Erythroblast (primary cell): ENCODE results near the gene DNAJC1.
A peak's percentile ranks its signal among the peaks of the same experiment; 100 is the strongest.

Experiments used
- DNase-seq, 2 experiments: peaks; one replicate each; lab custom pipeline; 2025; lab: John Stamatoyannopoulos, UW
- GATA1 ChIP-seq: IDR thresholded peaks from 2 replicates; pipeline ENCODE4 v1.6.1; 2011; ENCODE audit warnings: low read depth, mild to moderate bottlenecking, control low read depth, low read length, moderate library complexity
- POLR2A ChIP-seq: IDR thresholded peaks from 2 replicates; pipeline ENCODE4 v1.6.1; 2011; ENCODE audit warnings: mild to moderate bottlenecking, low read length

Gene DNAJC1

GRCh38 chr10:21961847-21962246 is 41.7 kb downstream of the DNAJC1 start:
- peak; percentile 44 to 78 for DNase-seq
- no peak for TF ChIP-seq GATA1

GRCh38 chr10:21959998-21960397 is 43.5 kb downstream of the DNAJC1 start:
- no peak for DNase-seq
- TF ChIP-seq GATA1 (no peak), POLR2A (no peak)

GRCh38 chr10:21954690-21955089 is 48.8 kb downstream of the DNAJC1 start:
- TF ChIP-seq POLR2A (no peak), GATA1 (no peak)

GRCh38 chr10:21954132-21954531 is 49.4 kb downstream of the DNAJC1 start:
- TF ChIP-seq POLR2A (no peak), GATA1 (no peak)
- no peak for DNase-seq

More at GRCh38 chr10:21954690-21955089, 48.8 kb downstream of the DNAJC1 start:
- DNase-seq: no peak

GRCh38 chr10:21953585-21954057 is 49.9 kb downstream of the DNAJC1 start:
- TF ChIP-seq POLR2A (no peak), GATA1 (no peak)
- DNase-seq: peak; percentile 34 to 38

GRCh38 chr10:21950566-21950965 is 53.0 kb downstream of the DNAJC1 start:
- TF ChIP-seq GATA1 (no peak), POLR2A (no peak)
- DNase-seq: no peak

GRCh38 chr10:21946946-21947345 is 56.6 kb downstream of the DNAJC1 start:
- DNase-seq: no peak
- no peak for TF ChIP-seq POLR2A
- no peak for TF ChIP-seq GATA1

GRCh38 chr10:21944727-21945386 is 58.7 kb downstream of the DNAJC1 start:
- DNase-seq: no peak
- TF ChIP-seq GATA1 (no peak), POLR2A (no peak)

- no peak for TF ChIP-seq POLR2A
- no peak for TF ChIP-seq GATA1
Measured at GRCh38 chr10:21943633-21944265, 59.8 kb downstream of the DNAJC1 start.

GRCh38 chr10:21935439-21936023 is 68.0 kb downstream of the DNAJC1 start:
- DNase-seq: no peak
- TF ChIP-seq GATA1: no peak
- TF ChIP-seq POLR2A: no peak

More at GRCh38 chr10:21943633-21944265, 59.8 kb downstream of the DNAJC1 start:
- no peak for DNase-seq

GRCh38 chr10:21934307-21934706 is 69.2 kb downstream of the DNAJC1 start:
- no peak for DNase-seq
- TF ChIP-seq GATA1 (no peak), POLR2A (no peak)

GRCh38 chr10:21929070-21929469 is 74.5 kb downstream of the DNAJC1 start:
- TF ChIP-seq POLR2A (no peak), GATA1 (no peak)
- DNase-seq: no peak

- TF ChIP-seq POLR2A (no peak), GATA1 (no peak)
- DNase-seq: no peak
Measured at GRCh38 chr10:21927631-21928353, 75.7 kb downstream of the DNAJC1 start.
